BLaER1 (cell line): ENCODE data around the gene LILRA1.
"Not testable (repeated sequence)": the region's sequence is repeated elsewhere in the genome, so short reads cannot be mapped to it uniquely, and the experiment has no call there.

Experiments
- H3K27ac ChIP-seq: shearing (Covaris generic); formaldehyde crosslinking; 2 replicates; pipeline ENCODE4 v1.8.1; 2022
- H3K27me3 ChIP-seq: shearing (Covaris generic); formaldehyde crosslinking; 2 replicates; pipeline ENCODE4 v1.8.1; 2022
- H3K36me3 ChIP-seq: shearing (Covaris generic); formaldehyde crosslinking; 2 replicates; pipeline ENCODE4 v1.8.1; 2022
- H3K4me1 ChIP-seq: shearing (Covaris generic); formaldehyde crosslinking; 2 replicates; pipeline ENCODE4 v1.8.1; 2022
- H3K4me2 ChIP-seq: shearing (Covaris generic); formaldehyde crosslinking; 2 replicates; pipeline ENCODE4 v1.8.1; 2022
- H3K4me3 ChIP-seq: shearing (Covaris generic); formaldehyde crosslinking; 2 replicates; pipeline ENCODE4 v1.8.1; 2022
- H3K9ac ChIP-seq: shearing (Covaris generic); formaldehyde crosslinking; 2 replicates; pipeline ENCODE4 v1.8.1; 2022
- H3K9me3 ChIP-seq: shearing (Covaris generic); formaldehyde crosslinking; 2 replicates; pipeline ENCODE4 v1.8.1; 2022
- H4K20me1 ChIP-seq: shearing (Covaris generic); formaldehyde crosslinking; 2 replicates; pipeline ENCODE4 v1.8.1; 2022
- Cebpa-rat ChIP-seq: shearing (Covaris generic); IDR thresholded peaks from 2 replicates; pipeline ENCODE4 v1.8.1; 2022

The LILRA1 gene

GRCh38 chr19:54622431-54622830 is 29.0 kb downstream of the LILRA1 start:
- H3K27me3 ChIP-seq, result no peaks in the 10 kb centered on the region
- no peaks in the 10 kb centered on the region for H4K20me1 ChIP-seq
- peak overlapping the region; percentile 24 for H3K4me2 ChIP-seq
- no peak for TF ChIP-seq Cebpa-rat
- no peak overlapping the region for H3K27ac ChIP-seq
- peaks cover 22% of the 10 kb centered on the region for H3K9me3 ChIP-seq
- H3K4me3 ChIP-seq, result no peak overlapping the region
- H3K4me1 ChIP-seq, result peaks cover 51% of the 10 kb centered on the region
- no peaks in the 10 kb centered on the region for H3K36me3 ChIP-seq
- H3K9ac ChIP-seq, result no peak overlapping the region

- H3K9me3 ChIP-seq, result peaks cover 13% of the 10 kb centered on the region
These were observed 30.8 kb downstream of the LILRA1 start for GRCh38 chr19:54624234-54624633.

DNA sequence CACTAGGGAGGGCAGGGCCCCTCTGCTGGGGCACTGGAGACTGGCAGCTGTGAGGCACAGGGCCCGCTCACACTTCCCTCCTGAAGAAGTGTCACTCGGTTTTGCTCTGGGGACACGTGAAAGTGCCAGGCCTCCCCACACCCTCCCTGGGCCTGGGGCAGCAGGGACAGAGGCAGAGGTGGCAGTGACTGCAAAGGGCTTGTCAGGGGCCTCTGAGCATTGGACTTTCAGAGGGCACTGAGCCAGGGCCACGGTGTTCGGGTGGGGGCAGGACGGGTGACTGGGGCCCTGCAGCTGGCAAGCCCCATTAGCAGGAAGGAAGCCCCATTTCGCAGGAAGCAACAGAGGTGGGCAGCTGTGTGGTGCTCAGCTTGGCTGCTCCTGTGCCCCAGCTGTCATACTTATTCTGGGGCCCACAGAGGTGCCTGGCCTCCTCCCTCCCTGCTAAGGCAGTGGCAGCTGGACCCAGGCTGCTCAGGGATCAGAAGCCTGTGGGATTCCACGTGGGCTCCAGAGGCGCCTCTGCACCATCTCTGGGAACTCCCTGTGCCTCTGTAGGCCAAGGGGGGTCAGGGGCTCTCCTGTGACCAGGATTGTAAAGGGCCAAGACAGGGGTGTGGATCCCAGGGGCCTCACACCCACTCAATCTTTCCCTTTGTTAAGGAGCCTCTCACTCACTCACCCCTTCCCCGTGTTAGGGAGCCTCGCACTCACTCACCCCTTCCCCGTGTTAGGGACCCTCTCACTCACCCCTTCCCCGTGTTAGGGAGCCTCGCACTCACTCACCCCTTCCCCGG is 31.7 kb downstream of the LILRA1 start:
- H3K4me3 ChIP-seq, result peak overlapping the region; percentile 41
- H4K20me1 ChIP-seq, H3K27me3 ChIP-seq, H3K36me3 ChIP-seq: not testable (repeated sequence)
- peaks cover 78% of the 10 kb centered on the region for H3K4me1 ChIP-seq
- H3K9ac ChIP-seq, result peak overlapping the region; percentile 79
- H3K4me2 ChIP-seq, result peak overlapping the region; percentile 88
- peaks cover 11% of the 10 kb centered on the region for H3K9me3 ChIP-seq
- peak overlapping the region; percentile 98 for H3K27ac ChIP-seq

More at GRCh38 chr19:54624234-54624633, 30.8 kb downstream of the LILRA1 start:
- H3K4me2 ChIP-seq, result peak overlapping the region; percentile 88
- peak overlapping the region; percentile 94 for H3K27ac ChIP-seq
- H3K36me3 ChIP-seq, H3K27me3 ChIP-seq, H4K20me1 ChIP-seq: not testable (repeated sequence)
- H3K4me3 ChIP-seq, result peak overlapping the region; percentile 41
- H3K9ac ChIP-seq, result peak overlapping the region; percentile 79
- H3K4me1 ChIP-seq, result peaks cover 69% of the 10 kb centered on the region

DNA sequence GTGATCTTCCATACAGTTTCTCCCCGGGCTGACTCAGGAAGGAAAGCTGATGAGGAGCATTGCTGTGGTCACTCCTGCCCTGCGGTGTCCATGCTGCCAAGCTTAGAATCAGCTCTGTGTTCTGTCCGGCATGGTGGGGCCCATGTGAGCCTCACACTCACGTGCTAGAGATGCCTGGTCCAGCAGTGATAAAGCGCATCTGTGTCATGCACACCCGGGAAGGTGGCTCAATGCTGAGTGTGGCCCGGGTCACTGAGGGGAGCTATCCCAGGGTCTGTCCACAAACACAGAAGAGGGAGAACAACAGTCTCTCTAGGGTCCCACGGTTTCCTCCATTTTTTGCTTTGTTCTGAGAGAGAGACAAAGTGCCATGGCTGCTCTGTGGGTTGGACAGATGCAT is 33.3 kb downstream of the LILRA1 start:
- H3K9me3 ChIP-seq, result peaks cover 6% of the 10 kb centered on the region
- H3K36me3 ChIP-seq, result no peaks in the 10 kb centered on the region
- H3K4me1 ChIP-seq, result peaks cover 94% of the 10 kb centered on the region
- no peak for TF ChIP-seq Cebpa-rat
- H3K4me2 ChIP-seq, result peak overlapping the region; percentile 87
- H3K9ac ChIP-seq, result no peak overlapping the region
- no peak overlapping the region for H3K4me3 ChIP-seq
- H3K27ac ChIP-seq, result peak overlapping the region; percentile 73; the same call in 1 of the 2 replicates
- H4K20me1 ChIP-seq, result no peaks in the 10 kb centered on the region
- H3K27me3 ChIP-seq, result no peaks in the 10 kb centered on the region

DNA sequence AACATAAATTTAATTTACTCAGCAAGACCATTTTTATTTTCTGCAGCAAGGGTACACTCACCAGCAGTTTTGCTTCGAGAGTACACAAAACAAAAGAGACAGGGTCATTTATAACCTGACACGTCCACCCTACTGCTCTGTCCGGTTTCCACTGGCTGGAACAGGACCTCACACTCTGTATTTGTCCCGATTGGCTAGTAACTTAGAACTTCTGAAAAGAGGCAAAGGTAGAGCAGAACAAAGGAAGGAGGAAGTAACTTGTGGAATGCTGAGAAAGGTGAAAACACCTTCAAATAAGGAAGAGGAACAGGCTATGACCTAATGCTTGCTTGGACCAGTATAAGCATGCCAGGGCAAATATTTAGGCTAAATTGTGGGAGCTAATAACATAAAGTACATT is 34.5 kb downstream of the LILRA1 start:
- peak overlapping the region; percentile 73 for H3K27ac ChIP-seq
- H3K4me1 ChIP-seq, result peaks cover 97% of the 10 kb centered on the region
- H3K36me3 ChIP-seq, H3K27me3 ChIP-seq, H3K9ac ChIP-seq, H3K4me3 ChIP-seq, H3K9me3 ChIP-seq, H4K20me1 ChIP-seq: not testable (repeated sequence)
- H3K4me2 ChIP-seq, result peak overlapping the region; percentile 87

DNA sequence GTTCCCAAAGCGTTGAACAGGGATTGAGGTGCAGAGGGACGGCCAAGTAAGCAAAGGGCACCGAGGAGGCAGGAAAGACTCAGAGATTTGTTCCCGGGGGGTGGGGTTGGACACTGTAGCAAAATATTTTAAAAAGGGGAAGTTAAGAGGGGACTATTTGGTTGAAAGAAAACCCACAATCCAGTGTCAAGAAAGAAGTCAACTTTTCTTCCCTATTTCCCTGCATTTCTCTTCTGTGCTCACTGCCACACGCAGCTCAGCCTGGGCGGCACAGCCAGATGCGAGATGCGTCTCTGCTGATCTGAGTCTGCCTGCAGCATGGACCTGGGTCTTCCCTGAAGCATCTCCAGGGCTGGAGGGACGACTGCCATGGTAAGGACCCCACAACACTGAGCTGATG is 36.8 kb downstream of the LILRA1 start, which contains the start of gene LILRB1:
LILRB1 (plus strand) TSS at position 223 of the 400 bp plus-strand sequence. CDS start 590 bp downstream, outside the sequence.
- peaks cover 100% of the 10 kb centered on the region for H3K4me1 ChIP-seq
- peak within 1 kb of the TSS; percentile 72 for H3K27ac ChIP-seq
- H3K9ac ChIP-seq, result peak within 1 kb of the TSS; percentile 66
- H3K9me3 ChIP-seq, H4K20me1 ChIP-seq, H3K36me3 ChIP-seq, H3K27me3 ChIP-seq: not testable (repeated sequence)
- H3K4me2 ChIP-seq, result peak within 1 kb of the TSS; percentile 87
- peak within 1 kb of the TSS; percentile 55 for H3K4me3 ChIP-seq

DNA sequence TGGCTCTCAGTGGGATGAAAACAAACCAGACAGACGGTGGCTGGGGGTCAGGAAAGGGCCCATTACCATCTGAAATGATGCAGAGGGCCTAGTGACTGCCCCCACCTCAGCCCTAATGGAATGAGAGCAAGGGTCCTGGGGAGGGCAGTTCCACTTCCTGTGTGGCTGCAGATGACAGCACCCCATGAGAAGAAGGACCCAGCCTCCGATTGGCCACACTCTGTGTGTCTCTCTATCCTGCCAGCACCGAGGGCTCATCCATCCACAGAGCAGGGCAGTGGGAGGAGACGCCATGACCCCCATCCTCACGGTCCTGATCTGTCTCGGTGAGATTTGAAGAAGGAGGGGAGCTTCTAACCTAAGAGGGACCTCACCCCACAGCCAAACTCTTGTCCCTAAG is 37.4 kb downstream of the LILRA1 start:
- no peak for TF ChIP-seq Cebpa-rat
- H3K36me3 ChIP-seq, result no peaks in the 10 kb centered on the region
- H3K9ac ChIP-seq, result peak overlapping the region; percentile 66
- peak overlapping the region; percentile 72 for H3K27ac ChIP-seq
- peak overlapping the region; percentile 87 for H3K4me2 ChIP-seq
- peaks cover 6% of the 10 kb centered on the region for H3K9me3 ChIP-seq
- peak overlapping the region; percentile 55 for H3K4me3 ChIP-seq
- peaks cover 100% of the 10 kb centered on the region for H3K4me1 ChIP-seq
- H4K20me1 ChIP-seq, result no peaks in the 10 kb centered on the region
- no peaks in the 10 kb centered on the region for H3K27me3 ChIP-seq

GRCh38 chr19:54631489-54632337 is 38.3 kb downstream of the LILRA1 start:
- not testable (repeated sequence) for H3K27me3 ChIP-seq, H3K4me3 ChIP-seq, H3K9me3 ChIP-seq, H4K20me1 ChIP-seq, H3K36me3 ChIP-seq
- Histone ChIP-seq H3K4me1 (peaks cover 93% of the 10 kb centered on the region), H3K9ac (peak overlapping the region; percentile 66; the same call in 1 of the 2 replicates), H3K27ac (peak overlapping the region; percentile 72), H3K4me2 (peak overlapping the region; percentile 87)

DNA sequence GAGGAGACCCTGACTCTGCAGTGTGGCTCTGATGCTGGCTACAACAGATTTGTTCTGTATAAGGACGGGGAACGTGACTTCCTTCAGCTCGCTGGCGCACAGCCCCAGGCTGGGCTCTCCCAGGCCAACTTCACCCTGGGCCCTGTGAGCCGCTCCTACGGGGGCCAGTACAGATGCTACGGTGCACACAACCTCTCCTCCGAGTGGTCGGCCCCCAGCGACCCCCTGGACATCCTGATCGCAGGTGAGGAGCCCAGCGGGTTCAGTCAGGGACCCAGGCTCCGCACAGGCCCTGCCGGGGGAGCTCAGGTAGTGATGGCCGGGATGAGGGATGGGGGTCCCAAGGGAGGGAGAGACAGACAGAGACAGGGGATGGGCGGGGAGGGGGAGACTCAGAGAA is 39.1 kb downstream of the LILRA1 start:
- not testable (repeated sequence) for H3K9me3 ChIP-seq, H3K4me3 ChIP-seq
- H3K4me2 ChIP-seq, result peak overlapping the region; percentile 87

DNA sequence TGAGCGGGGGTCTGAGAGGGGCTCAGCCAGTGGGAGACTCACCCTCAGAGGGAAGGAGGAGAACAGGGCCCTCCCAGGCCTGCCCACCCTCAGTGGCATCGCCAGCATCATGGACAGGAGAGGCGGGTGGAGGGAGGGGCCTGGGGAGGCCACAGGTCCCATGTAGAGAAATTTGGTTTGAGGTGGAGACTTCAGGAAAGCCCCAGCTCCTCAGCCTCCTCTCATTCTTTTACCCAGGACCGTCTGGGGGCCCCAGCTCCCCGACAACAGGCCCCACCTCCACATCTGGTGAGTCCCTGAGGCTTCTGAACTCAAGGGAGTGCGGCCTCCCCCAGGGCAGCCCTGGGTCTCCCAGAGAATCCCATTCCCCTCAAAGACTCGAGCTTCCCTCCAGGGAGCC is 40.0 kb downstream of the LILRA1 start:
- TF ChIP-seq Cebpa-rat, result no peak
- Histone ChIP-seq H3K27ac (peak overlapping the region; percentile 53), H4K20me1 (no peaks in the 10 kb centered on the region), H3K27me3 (no peaks in the 10 kb centered on the region), H3K9me3 (no peaks in the 10 kb centered on the region), H3K36me3 (no peaks in the 10 kb centered on the region), H3K4me2 (peak overlapping the region; percentile 59), H3K4me1 (peaks cover 76% of the 10 kb centered on the region), H3K9ac (peak overlapping the region; percentile 41; the same call in 1 of the 2 replicates), H3K4me3 (no peak overlapping the region)

More for the DNA sequence above, 39.1 kb downstream of the LILRA1 start:
- H3K27me3 ChIP-seq, H4K20me1 ChIP-seq, H3K9ac ChIP-seq, H3K27ac ChIP-seq, H3K36me3 ChIP-seq: not testable (repeated sequence)
- H3K4me1 ChIP-seq, result peaks cover 85% of the 10 kb centered on the region

- not testable (repeated sequence) for H3K36me3 ChIP-seq, H3K27me3 ChIP-seq, H4K20me1 ChIP-seq, H3K9me3 ChIP-seq, H3K27ac ChIP-seq, H3K4me3 ChIP-seq, H3K9ac ChIP-seq
- H3K4me2 ChIP-seq, result peak overlapping the region; percentile 48; the same call in 1 of the 2 replicates
- peaks cover 49% of the 10 kb centered on the region for H3K4me1 ChIP-seq
These were observed 42.6 kb downstream of the LILRA1 start for GRCh38 chr19:54636081-54636480.
